COLO668 (cell line): ENCODE data around the gene PLET1.
"Not testable (repeated sequence)": the region's sequence is repeated elsewhere in the genome, so short reads cannot be mapped to it uniquely, and the experiment has no call there.

Source experiments
- DNase-seq: peaks from one replicate; lab custom pipeline; 2025; ENCODE audit not compliant: unreplicated experiment; lab: John Stamatoyannopoulos, UW

Gene PLET1

DNA sequence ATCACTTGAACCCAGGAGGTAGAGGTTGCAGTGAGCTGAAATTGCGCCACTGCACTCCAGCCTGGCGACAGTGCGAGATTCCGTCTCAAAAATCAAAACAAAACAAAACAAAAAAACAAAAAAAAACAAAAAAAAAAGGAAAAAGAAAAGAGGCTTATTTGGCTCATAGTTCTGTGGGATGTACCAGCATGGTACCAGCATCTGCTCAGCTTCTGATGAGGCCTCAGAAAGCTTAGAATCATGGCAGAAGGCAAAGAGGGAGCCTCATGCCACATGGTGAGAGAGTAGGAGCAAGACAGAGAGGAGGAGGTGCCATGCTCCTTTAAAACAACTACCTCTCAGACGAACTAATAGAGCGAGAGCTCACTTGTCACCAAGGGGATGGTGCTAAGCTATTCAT, 45.0 kb downstream of the PLET1 start:
- DNase-seq, result no peak

DNA sequence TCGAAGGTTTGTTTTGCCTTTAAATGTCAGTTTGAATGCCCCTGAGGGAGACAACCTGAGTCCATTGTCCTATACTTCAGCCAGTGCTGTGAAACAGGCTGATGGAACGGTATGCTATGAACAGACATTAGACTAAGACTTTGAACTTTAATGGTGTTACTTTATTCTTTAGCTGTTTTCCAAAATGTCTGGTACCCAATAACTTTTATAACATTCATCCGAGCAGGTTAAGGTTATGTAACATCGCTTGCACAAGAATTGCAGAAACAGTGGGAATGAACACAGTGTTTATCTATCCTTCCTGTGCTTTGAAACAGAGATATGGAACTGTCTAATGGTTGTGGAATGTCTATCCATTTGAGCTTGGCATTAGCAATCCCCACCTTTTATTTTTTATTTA, 46.9 kb downstream of the PLET1 start:
- DNase-seq, result no peak

DNA sequence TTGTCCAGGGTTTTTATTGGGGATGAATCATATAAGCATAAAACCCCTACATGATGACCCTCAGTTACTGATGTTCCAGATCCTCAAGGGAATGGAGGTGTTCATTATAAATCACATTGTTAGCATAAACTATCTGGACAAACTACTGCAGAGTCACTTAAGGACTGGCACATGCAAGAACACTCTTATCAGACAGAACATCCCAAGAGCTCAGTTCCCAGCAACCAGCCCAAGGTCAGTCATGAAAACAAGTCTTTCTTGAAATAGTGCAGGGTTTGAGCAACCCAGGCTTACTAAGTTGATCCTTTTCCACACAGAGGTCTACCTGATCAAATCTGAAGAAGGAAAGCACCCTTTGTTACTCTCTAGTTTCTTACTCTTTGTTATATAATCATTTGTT, 48.0 kb downstream of the PLET1 start:
- DNase-seq, result no peak

- no peak for DNase-seq
These were observed 48.4 kb downstream of the PLET1 start for GRCh38 chr11:112212290-112212689.

- DNase-seq, result no peak
These were observed 49.1 kb downstream of the PLET1 start for GRCh38 chr11:112211536-112211935.

DNA sequence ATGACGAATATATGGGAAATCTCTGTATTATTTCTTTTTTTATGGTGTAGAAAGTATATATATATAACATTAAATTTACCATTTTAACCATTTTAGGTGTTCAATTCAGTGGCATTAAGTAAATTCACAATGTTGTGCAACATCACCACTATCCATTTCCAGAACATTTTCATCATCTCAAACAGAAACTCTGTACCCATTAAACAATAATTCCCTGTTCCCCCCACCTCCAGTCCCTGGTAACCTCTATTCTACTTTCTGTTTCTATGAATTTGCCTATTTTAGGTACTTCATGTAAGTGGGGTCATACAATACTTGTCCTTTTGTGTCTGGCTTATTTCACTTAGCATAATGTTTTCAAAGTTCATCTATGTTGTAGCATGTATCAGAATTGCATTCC, 49.8 kb downstream of the PLET1 start:
- no peak for DNase-seq

DNA sequence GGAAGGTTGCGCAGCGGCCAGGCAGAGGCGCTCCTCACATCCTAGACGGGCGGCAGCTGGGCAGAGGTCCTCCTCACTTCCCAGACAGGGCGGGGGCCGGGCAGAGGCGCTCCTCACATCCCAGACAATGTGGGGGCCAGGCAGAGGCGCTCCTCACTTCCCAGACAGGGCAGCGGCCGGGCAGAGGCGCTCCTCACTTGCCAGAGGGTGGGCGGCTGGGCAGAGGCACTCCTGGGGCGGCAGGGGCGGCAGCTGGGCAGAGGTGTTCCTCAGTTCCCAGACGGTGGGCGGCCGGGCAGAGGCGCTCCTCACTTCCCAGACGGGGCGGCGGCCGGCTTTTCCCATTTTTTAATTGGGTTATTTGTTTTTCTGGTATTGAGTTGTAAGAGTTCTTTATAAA, 54.6 kb downstream of the PLET1 start:
- DNase-seq, result no peak

GRCh38 chr11:112200252-112200651, 60.4 kb downstream of the PLET1 start:
- DNase-seq, result no peak

DNA sequence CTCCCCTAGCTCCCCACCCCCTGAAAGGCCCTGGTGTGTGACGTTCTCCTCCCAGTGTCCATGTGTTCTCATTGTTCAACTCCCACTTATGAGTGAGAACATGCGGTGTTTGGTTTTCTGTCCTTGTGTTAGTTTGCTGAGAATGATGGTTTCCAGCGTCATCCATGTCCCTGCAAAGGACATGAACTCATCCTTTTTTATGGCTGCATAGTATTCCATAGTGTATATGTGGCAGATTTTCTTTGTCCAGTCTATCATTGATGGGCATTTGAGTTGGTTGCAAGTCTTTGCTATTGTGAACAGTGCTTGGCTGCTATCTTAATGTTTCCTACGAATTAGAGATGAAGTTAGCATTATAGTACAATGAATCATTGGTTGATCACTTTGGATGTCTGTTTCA, 61.6 kb downstream of the PLET1 start:
- DNase-seq, result not testable (repeated sequence)
